Transverse colon (tissue), 4 donors: Measurements from ENCODE around the gene AGR3. TPM values are rescaled to one million over a fixed set of nuclear protein-coding genes. Genes with fewer than 3 reads are reported as not detected.

Source experiments
- DNase-seq: peaks from one replicate; pipeline ENCODE4 v3.0.0-alpha.2; 2019
- H3K27ac ChIP-seq, 4 donors: fragments of 200-600 bp; sonication (generic); 2 replicates each; pipeline ENCODE4 v1.5.1; 2016 to 2018; ENCODE audit warnings: inconsistent platforms in 4 of 4
- H3K27me3 ChIP-seq: fragments of 200-600 bp; sonication (generic); 2 replicates; pipeline ENCODE4 v1.5.1; 2017; ENCODE audit warnings: inconsistent platforms
- H3K36me3 ChIP-seq, 4 donors: fragments of 200-600 bp; sonication (generic); 2 replicates each; pipeline ENCODE4 v1.5.1; 2017 to 2019; ENCODE audit warnings: inconsistent platforms in 4 of 4
- H3K4me1 ChIP-seq, 4 donors: fragments of 200-600 bp; sonication (generic); 2 replicates each; pipeline ENCODE4 v1.5.1; 2017 to 2020; ENCODE audit warnings: inconsistent platforms in 4 of 4
- H3K4me3 ChIP-seq, 4 donors: fragments of 200-600 bp; sonication (generic); 1 replicate in 1 of 4; 2 replicates in 3 of 4; pipeline versions ENCODE4 v1.5.1 to v1.6.1; 2017 to 2019; ENCODE audit warnings: inconsistent platforms in 4 of 4
- H3K9me3 ChIP-seq, 2 donors: fragments of 200-600 bp; sonication (generic); 2 replicates each; pipeline ENCODE4 v1.5.1; 2017 to 2019; ENCODE audit warnings: inconsistent platforms in 2 of 2
- EP300 ChIP-seq: sonication (generic); formaldehyde crosslinking; IDR thresholded peaks from one replicate; pipeline ENCODE4 v1.6.1; 2017; ENCODE audit warnings: antibody characterized with exemption, low read depth
- POLR2A ChIP-seq: fragments of 450-650 bp; IDR thresholded peaks from one replicate; pipeline ENCODE4 v1.6.1; 2016; ENCODE audit warnings: antibody characterized with exemption, mild to moderate bottlenecking, moderate library complexity
- POLR2AphosphoS5 ChIP-seq, 3 donors: sonication (generic); formaldehyde crosslinking; IDR thresholded peaks; one replicate each; pipeline ENCODE4 v1.6.1; 2016; ENCODE audit warnings: antibody characterized with exemption in 3 of 3
- WGBS, 2 donors: methylation state at CpG; one replicate each; pipeline ENCODE4 v1.1.5; 2018; ENCODE audit warnings: low coverage in 1 of 2; 5-methylcytosine and 5-hydroxymethylcytosine counted together
- in situ Hi-C, 4 donors: fragments of 200-750 bp; cut with MboI; loops; one replicate each; pipeline versions ENCODE4 v1.15.0 to v1.15.1; 2017; ENCODE audit warnings: low sequenced_read_pairs in 3 of 4, low pct_ligation_motif_present in 1 of 4, low pct_unique_long_range_greater_than_20kb in 1 of 4
- intact Hi-C: fragments of 100-400 bp; cut with DNase I; formaldehyde crosslinking; loops from one replicate; pipeline ENCODE4 v1.15.1; 2023; ENCODE audit warnings: low total_unique reads
- total RNA-seq, 4 donors: library from RNA; depleted of rRNA; stranded (reverse); fragments of >200 nt; gene quantifications; one replicate each; pipeline ENCODE4 v1.1.0, GENCODE V29; 2016
- TF ChIP-seq, protein P1 (sequence below), 5 experiments: fragments of 200-600 bp in 3 of 5; fragments of 450-650 bp in 2 of 5; sonication (generic) in 3 of 5; IDR thresholded peaks; 1 replicate in 2 of 5; 2 replicates in 3 of 5; pipeline ENCODE4 v1.5.1; 2016 to 2017; ENCODE audit warnings: antibody characterized with exemption in 5 of 5, inconsistent platforms in 3 of 5, mild to moderate bottlenecking in 2 of 5, moderate library complexity in 1 of 5

AGR3 gene
- total RNA-seq, 4 donors from 2014 or later = 65.1 to 216 (median 126) TPM

DNA sequence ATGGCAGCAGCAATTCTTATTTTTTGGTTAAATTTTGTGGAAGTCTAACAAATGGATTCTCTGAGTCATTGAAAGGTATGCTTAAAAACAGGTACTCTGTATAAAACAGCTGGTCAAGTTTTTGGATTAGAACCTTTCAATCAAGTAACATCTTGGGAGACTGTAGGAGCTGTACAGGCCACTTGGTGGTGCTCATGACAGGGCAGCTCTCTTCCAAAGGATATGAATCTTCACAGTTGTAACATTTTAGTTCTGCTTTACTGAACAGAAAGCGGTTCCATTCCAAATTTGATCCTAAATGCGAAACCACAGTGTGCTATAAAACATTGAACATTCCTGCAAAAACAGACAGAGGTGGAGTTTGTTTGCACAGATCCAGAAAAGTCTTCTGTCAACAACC lies 44.5 kb upstream of the AGR3 start:
- in situ Hi-C loops = no loop called here
- no peak for TF ChIP-seq EP300
- TF ChIP-seq, protein P1, sequence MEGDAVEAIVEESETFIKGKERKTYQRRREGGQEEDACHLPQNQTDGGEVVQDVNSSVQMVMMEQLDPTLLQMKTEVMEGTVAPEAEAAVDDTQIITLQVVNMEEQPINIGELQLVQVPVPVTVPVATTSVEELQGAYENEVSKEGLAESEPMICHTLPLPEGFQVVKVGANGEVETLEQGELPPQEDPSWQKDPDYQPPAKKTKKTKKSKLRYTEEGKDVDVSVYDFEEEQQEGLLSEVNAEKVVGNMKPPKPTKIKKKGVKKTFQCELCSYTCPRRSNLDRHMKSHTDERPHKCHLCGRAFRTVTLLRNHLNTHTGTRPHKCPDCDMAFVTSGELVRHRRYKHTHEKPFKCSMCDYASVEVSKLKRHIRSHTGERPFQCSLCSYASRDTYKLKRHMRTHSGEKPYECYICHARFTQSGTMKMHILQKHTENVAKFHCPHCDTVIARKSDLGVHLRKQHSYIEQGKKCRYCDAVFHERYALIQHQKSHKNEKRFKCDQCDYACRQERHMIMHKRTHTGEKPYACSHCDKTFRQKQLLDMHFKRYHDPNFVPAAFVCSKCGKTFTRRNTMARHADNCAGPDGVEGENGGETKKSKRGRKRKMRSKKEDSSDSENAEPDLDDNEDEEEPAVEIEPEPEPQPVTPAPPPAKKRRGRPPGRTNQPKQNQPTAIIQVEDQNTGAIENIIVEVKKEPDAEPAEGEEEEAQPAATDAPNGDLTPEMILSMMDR (IDR thresholded peaks at IDR 0.05) = peak; percentile 55 to 61 (median 59)

DNA sequence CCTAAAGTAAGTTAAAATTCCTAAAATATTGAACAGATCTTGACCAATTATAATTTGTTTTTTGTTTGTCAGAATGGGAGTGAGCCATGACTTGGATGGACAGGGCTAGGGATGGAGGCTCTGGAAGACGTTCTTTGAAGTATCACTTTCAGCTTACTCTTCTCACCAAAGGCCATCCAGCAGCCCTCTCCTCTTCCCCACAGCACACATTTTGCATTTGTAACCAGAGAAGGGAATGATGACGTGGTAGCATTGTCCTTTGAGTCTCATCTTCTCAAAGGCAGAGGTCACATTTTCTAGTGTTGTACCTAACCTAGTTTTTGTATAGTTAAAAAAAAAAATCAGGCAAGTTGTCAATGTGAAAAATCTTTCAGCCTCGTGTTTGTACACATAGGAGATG lies 43.8 kb upstream of the AGR3 start:
- intact Hi-C loops (no loop called here), in situ Hi-C loops (no loop called here)
- Histone ChIP-seq H3K36me3 (no peaks in the 10 kb centered on the region), H3K27ac (no peak overlapping the region), H3K9me3 (no peaks in the 10 kb centered on the region), H3K4me1 (peaks cover 4 to 39% (median 25%) of the 10 kb centered on the region in 4 donors), H3K4me3 (no peak overlapping the region), H3K27me3 (no peaks in the 10 kb centered on the region)
- no peak for DNase-seq
- 63 to 67% methylated on average over 3 of the region's 3 CpGs for whole genome bisulfite sequencing, 2 donors
- TF ChIP-seq, protein P1 (IDR thresholded peaks at IDR 0.05) = no peak
- no peak for TF ChIP-seq POLR2AphosphoS5 (IDR thresholded peaks at IDR 0.05)
- TF ChIP-seq EP300 = no peak
- no peak for TF ChIP-seq POLR2A

More for the DNA sequence above, 44.5 kb upstream of the AGR3 start:
- Histone ChIP-seq H3K9me3 (no peaks in the 10 kb centered on the region), H3K27ac (no peak overlapping the region), H3K36me3 (no peaks in the 10 kb centered on the region), H3K4me3 (no peak overlapping the region), H3K27me3 (no peaks in the 10 kb centered on the region), H3K4me1 (peaks cover 4 to 37% (median 23%) of the 10 kb centered on the region in 4 donors)
- intact Hi-C loops = no loop called here
- WGBS, 2 donors = 22 to 38% methylated on average over 2 of the region's 2 CpGs
- peak; percentile 39 for DNase-seq

DNA sequence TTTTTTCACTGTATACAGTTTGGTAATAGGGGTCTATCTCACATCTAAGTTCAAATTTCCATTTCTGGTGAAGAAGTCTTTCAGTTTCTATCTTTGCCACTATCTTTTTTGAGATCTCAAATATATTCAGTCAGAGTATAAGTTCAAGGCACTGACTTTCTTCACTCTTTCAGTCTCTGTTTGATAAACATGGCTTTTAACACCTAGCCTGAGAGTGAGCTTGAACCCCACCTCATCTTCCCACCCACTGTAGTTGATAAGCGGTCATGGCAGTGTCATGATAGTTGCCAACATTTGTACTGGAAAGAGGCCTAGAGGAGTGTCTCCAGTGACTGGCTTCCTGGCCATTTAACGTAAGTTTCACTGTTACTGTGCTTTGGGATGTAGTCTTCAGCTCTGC lies 41.2 kb upstream of the AGR3 start:
- no peak for TF ChIP-seq EP300
- TF ChIP-seq, protein P1 (IDR thresholded peaks at IDR 0.05) = no peak
- Histone ChIP-seq H3K27me3 (no peaks in the 10 kb centered on the region), H3K27ac (peak overlapping the region in 3 of 4 donors; percentile 17 to 57 (median 33)), H3K36me3 (no peaks in the 10 kb centered on the region), H3K4me3 (no peak overlapping the region), H3K4me1 (peaks cover 4 to 35% (median 23%) of the 10 kb centered on the region in 4 donors), H3K9me3 (no peaks in the 10 kb centered on the region)
- intact Hi-C loops = no loop called here
- 49 to 100% methylated on average over 1 to 2 of the region's 2 CpGs for WGBS, 2 donors
- no peak for DNase-seq
- in situ Hi-C loops = loop anchor here in 1 of 4 donors (25.0 kb wide), 1 partner anchor 236 kb away; no protein-coding TSS in a partner anchor

DNA sequence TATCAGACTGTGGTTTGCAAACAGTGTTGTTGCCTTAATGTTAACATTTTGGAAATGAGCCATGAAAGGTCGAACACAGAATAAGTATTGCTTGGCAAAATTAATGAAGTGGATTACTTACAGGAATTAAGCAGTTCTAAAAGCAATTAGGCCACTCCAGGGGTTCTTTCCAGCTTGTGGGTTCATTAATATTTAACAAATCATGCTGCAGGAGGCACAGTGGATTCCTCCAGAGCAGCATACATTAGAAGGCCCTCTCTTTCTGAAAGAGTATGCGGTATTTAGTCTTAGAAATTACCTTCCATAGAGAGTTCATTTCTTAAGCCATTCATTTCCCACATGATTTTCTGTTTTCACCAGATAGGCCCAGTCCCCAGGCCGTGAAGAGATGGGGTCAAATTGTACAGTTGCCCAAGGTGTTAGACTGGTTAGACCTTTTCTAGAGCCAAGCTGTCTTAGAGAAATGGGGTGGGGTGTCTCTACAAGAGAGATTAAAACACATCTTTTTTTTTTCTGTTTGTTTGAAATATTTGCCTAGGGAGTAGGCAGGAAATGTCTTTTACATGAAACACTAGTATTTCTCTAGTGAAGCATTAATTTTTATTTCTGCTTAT lies 40.0 kb upstream of the AGR3 start:
- Histone ChIP-seq H3K4me1 (peaks cover under 1 to 43% (median 19%) of the 10 kb centered on the region in 4 donors), H3K4me3 (no peak overlapping the region), H3K9me3 (no peaks in the 10 kb centered on the region), H3K27ac (peak overlapping the region in 3 of 4 donors; percentile 21 to 57 (median 37)), H3K27me3 (no peaks in the 10 kb centered on the region), H3K36me3 (no peaks in the 10 kb centered on the region)
- intact Hi-C loops (no loop called here), in situ Hi-C loops (loop anchor here in 1 of 4 donors (25.0 kb wide), 1 partner anchor 234 kb away; no protein-coding TSS in a partner anchor)
- TF ChIP-seq POLR2A (no peak), EP300 (no peak)
- DNase-seq = no peak
- 44 to 57% methylated on average over 2 to 3 of the region's 3 CpGs for WGBS, 2 donors
